Keratinocyte (primary cell): ENCODE data around the gene COL4A4. TPM values are rescaled to one million over a fixed set of nuclear protein-coding genes. Genes with fewer than 3 reads are reported as not detected.

ENCODE experiments used
- DNase-seq: peaks from one replicate; pipeline ENCODE4 v3.0.0-alpha.2; 2011; ENCODE audit warnings: low read depth, missing footprints, low spot score
- FAIRE-seq: peaks from 2 replicates; lab custom pipeline; 2011; peaks lifted over from hg19 to GRCh38; lab: Jason Lieb, UNC
- H2AFZ ChIP-seq: 2 replicates; pipeline ENCODE4 v1.6.0; 2012; ENCODE audit warnings: low read length, control low read depth, inconsistent platforms; ENCODE audit not compliant: control insufficient read depth
- H3K27ac ChIP-seq: 2 replicates; pipeline ENCODE4 v1.5.1; 2011; ENCODE audit warnings: low read length; ENCODE audit not compliant: control insufficient read depth, insufficient read depth
- H3K27me3 ChIP-seq: 3 replicates; pipeline ENCODE4 v1.6.0; 2011; ENCODE audit warnings: low read length; ENCODE audit not compliant: control insufficient read depth, insufficient read depth; ENCODE audit errors: extremely low read depth
- H3K36me3 ChIP-seq, 2 experiments: 2 replicates in 1 of 2; 3 replicates in 1 of 2; pipeline ENCODE4 v1.5.1; 2011; ENCODE audit warnings: low read length in 2 of 2, mild to moderate bottlenecking in 1 of 2; ENCODE audit not compliant: control insufficient read depth in 2 of 2, insufficient read depth in 2 of 2; ENCODE audit errors: extremely low read depth in 1 of 2
- H3K4me1 ChIP-seq: 3 replicates; pipeline ENCODE4 v1.5.1; 2011; ENCODE audit warnings: low read length; ENCODE audit not compliant: control insufficient read depth, insufficient read depth; ENCODE audit errors: extremely low read depth
- H3K4me2 ChIP-seq: 3 replicates; pipeline ENCODE4 v1.6.0; 2011; ENCODE audit warnings: low read depth, low read length; ENCODE audit not compliant: control insufficient read depth, insufficient read depth; ENCODE audit errors: extremely low read depth
- H3K4me3 ChIP-seq, 3 experiments: fragments of 200-600 bp in 1 of 3; sonication (generic) in 1 of 3; 2 replicates in 2 of 3; 3 replicates in 1 of 3; pipeline ENCODE4 v1.5.1; 2011 to 2016; ENCODE audit warnings: low read length in 3 of 3, mild to moderate bottlenecking in 3 of 3, control low read depth in 2 of 3, inconsistent platforms in 1 of 3, low read depth in 1 of 3, mixed read lengths in 1 of 3, mixed run types in 1 of 3, moderate library complexity in 1 of 3; ENCODE audit not compliant: control insufficient read depth in 2 of 3, insufficient read depth in 2 of 3; ENCODE audit errors: extremely low read depth in 1 of 3
- H3K79me2 ChIP-seq: 2 replicates; pipeline ENCODE4 v1.6.0; 2012; ENCODE audit warnings: low read length; ENCODE audit not compliant: control insufficient read depth, insufficient read depth
- H3K9ac ChIP-seq: 3 replicates; pipeline ENCODE4 v1.6.0; 2011; ENCODE audit warnings: low read length; ENCODE audit not compliant: control insufficient read depth, insufficient read depth; ENCODE audit errors: extremely low read depth
- H3K9me1 ChIP-seq: 3 replicates; pipeline ENCODE4 v1.6.0; 2011; ENCODE audit warnings: low read length; ENCODE audit not compliant: control insufficient read depth, insufficient read depth; ENCODE audit errors: extremely low read depth
- H3K9me3 ChIP-seq: 2 replicates; pipeline ENCODE4 v1.5.1; 2012; ENCODE audit warnings: low read depth, low read length; ENCODE audit not compliant: control insufficient read depth
- H4K20me1 ChIP-seq: 3 replicates; pipeline ENCODE4 v1.6.0; 2011; ENCODE audit warnings: low read length; ENCODE audit not compliant: control insufficient read depth, insufficient read depth; ENCODE audit errors: extremely low read depth
- CTCF ChIP-seq, 3 experiments: IDR thresholded peaks in 1 of 3; conservative IDR thresholded peaks in 1 of 3; optimal IDR thresholded peaks in 1 of 3; 2 replicates in 2 of 3; 3 replicates in 1 of 3; pipeline versions ENCODE3 to v1.5.1; 2011; ENCODE audit warnings: low read length in 3 of 3, mild to moderate bottlenecking in 3 of 3, moderate library complexity in 2 of 3, control low read depth in 1 of 3, inconsistent platforms in 1 of 3; ENCODE audit not compliant: insufficient read depth in 2 of 3; ENCODE audit errors: extremely low read depth in 1 of 3
- EZH2 ChIP-seq: IDR thresholded peaks from one replicate; pipeline ENCODE4 v1.6.1; 2012; ENCODE audit warnings: inconsistent platforms, mild to moderate bottlenecking, low read length, moderate library complexity
- dilution Hi-C: fragments of 300-500 bp; cut with MboI; formaldehyde crosslinking; loops from one replicate; pipeline ENCODE4 v1.7.0; 2020; ENCODE audit warnings: low sequenced_read_pairs; ENCODE audit not compliant: extremely low pct_ligation_motif_present
- polyA plus RNA-seq, 5 experiments: library from polyadenylated mRNA; depleted of rRNA in 3 of 5; stranded (reverse) in 3 of 5; stranded (forward) in 1 of 5; unstranded in 1 of 5; fragments of >200 nt; gene quantifications; 1 replicate in 1 of 5; 2 replicates in 3 of 5; 3 replicates in 1 of 5; pipeline versions ENCODE4 v1.2.1 to v1.2.3, GENCODE V29; 2011 to 2012; ENCODE audit warnings: missing spikeins in 2 of 5, low read depth in 1 of 5, low replicate concordance in 1 of 5

The COL4A4 gene
- polyA plus RNA-seq, 1 donor (not counting 4 experiments of a cell fraction or from before 2014, with no cell fraction given), result not detected

DNA sequence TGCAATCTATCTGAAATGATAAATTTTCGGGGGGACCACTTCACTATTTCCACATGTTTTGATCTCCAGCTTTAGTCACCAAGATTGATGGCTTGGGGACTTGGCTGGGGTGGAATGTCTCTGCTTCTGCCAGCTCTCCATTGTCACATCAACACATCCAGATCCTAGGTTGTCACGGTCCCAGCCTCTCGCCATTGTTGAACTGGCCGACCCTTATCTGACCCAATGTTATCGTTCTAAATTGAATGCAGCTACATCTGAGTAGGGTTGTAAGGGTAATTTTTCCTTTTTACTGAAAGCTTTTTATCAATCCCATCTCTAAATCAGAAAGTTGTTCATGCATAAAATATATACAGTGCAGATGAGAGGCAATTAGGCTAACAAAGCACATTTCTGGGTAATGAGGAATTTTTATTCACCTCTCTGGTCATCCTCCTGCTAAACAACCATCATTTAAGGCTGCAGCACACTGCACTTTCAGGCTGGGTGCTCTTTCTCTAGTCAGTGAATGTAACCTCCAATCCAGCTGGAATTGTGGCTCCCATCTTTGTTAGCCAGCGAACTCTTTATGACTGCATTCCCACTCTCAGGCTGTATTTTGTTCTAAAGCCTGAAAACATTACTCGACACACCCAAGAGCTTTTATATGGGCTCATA, 128.2 kb downstream of the COL4A4 start:
- H3K9me3 ChIP-seq, result no peaks in the 10 kb centered on the region
- H2AFZ ChIP-seq, result no peak overlapping the region
- no peaks in the 10 kb centered on the region for H3K9me1 ChIP-seq
- no peaks in the 10 kb centered on the region for H3K4me1 ChIP-seq
- H3K4me2 ChIP-seq, result no peak overlapping the region
- FAIRE-seq (no peak), DNase-seq (no peak)
- no peak overlapping the region for H3K4me3 ChIP-seq
- H3K27me3 ChIP-seq, result peaks cover 5% of the 10 kb centered on the region
- dilution Hi-C loops, result no loop called here
- no peak for TF ChIP-seq EZH2
- no peak for TF ChIP-seq CTCF (optimal IDR thresholded peaks at IDR 0.05 in 1 of 3, IDR thresholded peaks at IDR 0.05 in 1 of 3, conservative IDR thresholded peaks at IDR 0.05 in 1 of 3; ENCODE audit: extremely low read depth in 1 of 3, insufficient read depth in 2 of 3, low read length in 3 of 3)
- H3K27ac ChIP-seq, result no peak overlapping the region
- H3K9ac ChIP-seq, result no peak overlapping the region
- H3K79me2 ChIP-seq, result no peaks in the 10 kb centered on the region
- H3K36me3 ChIP-seq, result no peaks in the 10 kb centered on the region
- H4K20me1 ChIP-seq, result no peaks in the 10 kb centered on the region

GRCh38 chr2:227033471-227034148, 130.4 kb downstream of the COL4A4 start:
- H3K9me3 ChIP-seq, result no peaks in the 10 kb centered on the region
- H3K27me3 ChIP-seq, result peaks cover 5% of the 10 kb centered on the region
- no peaks in the 10 kb centered on the region for H3K4me1 ChIP-seq
- H3K9me1 ChIP-seq, result no peaks in the 10 kb centered on the region
- H3K9ac ChIP-seq, result no peak overlapping the region
- H3K4me2 ChIP-seq, result no peak overlapping the region
- TF ChIP-seq EZH2 (no peak), CTCF (optimal IDR thresholded peaks at IDR 0.05 in 1 of 3, IDR thresholded peaks at IDR 0.05 in 1 of 3, conservative IDR thresholded peaks at IDR 0.05 in 1 of 3; ENCODE audit: extremely low read depth in 1 of 3, insufficient read depth in 2 of 3, low read length in 3 of 3) (peak; percentile 64 to 88 (median 78))
- no peaks in the 10 kb centered on the region for H3K36me3 ChIP-seq
- H3K27ac ChIP-seq, result no peak overlapping the region
- H4K20me1 ChIP-seq, result no peaks in the 10 kb centered on the region
- no peak overlapping the region for H2AFZ ChIP-seq
- no peaks in the 10 kb centered on the region for H3K79me2 ChIP-seq
- dilution Hi-C loops, result no loop called here
- DNase-seq, result no peak
- H3K4me3 ChIP-seq, result no peak overlapping the region
- FAIRE-seq, result no peak
